ENCODE results near the gene EGFR.

DNA sequence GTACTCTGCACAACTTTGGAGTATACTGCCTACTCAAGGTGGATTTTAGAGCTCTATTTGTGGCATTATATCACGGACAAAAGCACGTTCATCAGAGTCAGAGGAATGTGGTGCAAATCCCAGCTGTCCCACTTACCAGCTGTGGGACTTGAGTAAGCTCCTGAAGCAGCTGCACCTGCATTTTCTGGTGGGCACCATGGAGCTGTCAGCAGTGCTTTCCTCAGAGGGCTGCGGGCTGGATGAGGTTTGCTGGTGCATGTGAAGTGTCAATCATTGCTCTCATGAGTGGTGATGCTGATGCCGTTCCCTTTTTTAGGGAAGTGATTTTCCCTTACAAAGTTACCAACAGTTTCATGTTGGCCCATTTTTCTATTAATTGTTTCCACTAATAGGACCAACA is 53.4 kb downstream of the EGFR start:
- no peak for TF ChIP-seq FOXP2 (optimal IDR thresholded peaks at IDR 0.05; ENCODE audit: borderline replicate concordance, extremely low read depth, extremely low read length, insufficient read depth)
- TF ChIP-seq POLR2AphosphoS5 (IDR thresholded peaks at IDR 0.05; ENCODE audit: low read depth, low read length) = no peak
- no peak for TF ChIP-seq REST (IDR thresholded peaks at IDR 0.05; ENCODE audit: insufficient read depth in 1 of 2, low read depth in 2 of 2, low read length in 2 of 2)
- TF ChIP-seq TAF1 (IDR thresholded peaks at IDR 0.05; ENCODE audit: borderline replicate concordance, insufficient read depth, low read length) = no peak
- TF ChIP-seq SIN3A (IDR thresholded peaks at IDR 0.05; ENCODE audit: borderline replicate concordance, insufficient read depth, low read length) = no peak

All from PFSK-1 (cell line).